ENCODE data around the gene MNT.

The MNT gene

GRCh38 chr17:2394775-2395201 lies 6.1 kb downstream of the MNT start:
- no peak for DNase-seq

- DNase-seq, result no peak
Observed at GRCh38 chr17:2393954-2394749, 6.7 kb downstream of the MNT start.

GRCh38 chr17:2393174-2393953 lies 7.5 kb downstream of the MNT start:
- peak; percentile 87 to 92 for DNase-seq

GRCh38 chr17:2392252-2393173 lies 8.3 kb downstream of the MNT start:
- peak; percentile 97 for DNase-seq

- no peak for DNase-seq
Observed at GRCh38 chr17:2391597-2392251, 9.1 kb downstream of the MNT start.

- no peak for DNase-seq
Observed at GRCh38 chr17:2390199-2390836, 10.5 kb downstream of the MNT start.

GRCh38 chr17:2388683-2389055 lies 12.2 kb downstream of the MNT start:
- DNase-seq, result no peak

GRCh38 chr17:2388020-2388682 lies 12.7 kb downstream of the MNT start:
- DNase-seq, result no peak

- DNase-seq, result no peak
Observed at GRCh38 chr17:2387086-2388019, 13.5 kb downstream of the MNT start.

GRCh38 chr17:2386400-2387085 lies 14.3 kb downstream of the MNT start:
- DNase-seq, result no peak

GRCh38 chr17:2385240-2386210 lies 15.3 kb downstream of the MNT start:
- no peak for DNase-seq

- no peak for DNase-seq
Observed at GRCh38 chr17:2384439-2385127, 16.3 kb downstream of the MNT start.

- DNase-seq, result no peak
Observed at GRCh38 chr17:2383628-2384167, 17.2 kb downstream of the MNT start.

- no peak for DNase-seq
Observed at GRCh38 chr17:2380950-2381649, 19.8 kb downstream of the MNT start.

- DNase-seq, result no peak
Observed at GRCh38 chr17:2380226-2380922, 20.5 kb downstream of the MNT start.

Measured in activated CD4-positive, alpha-beta T cell treated with anti-CD3 and anti-CD28 coated beads, Interleukin-2, amount 50 U/mL, for 4 hours (primary cell).